CD4-positive, alpha-beta memory T cell (primary cell): ENCODE measurements around the gene BSN. TPM values are rescaled to one million over a fixed set of nuclear protein-coding genes. Genes with fewer than 3 reads are reported as not detected.
A peak's percentile ranks its signal among the peaks of the same experiment; 100 is the strongest.

Experiments used
- CTCF ChIA-PET: fragments of 350-600 bp; sonication (Branson Sonifier 250); formaldehyde crosslinking; loops from one replicate; lab custom pipeline; 2021; ENCODE audit warnings: inconsistent platforms; ENCODE audit not compliant: partially characterized antibody; lab: Charles Lee
- POLR2A ChIA-PET: fragments of 350-600 bp; sonication (Branson Sonifier 250); formaldehyde crosslinking; loops from one replicate; lab custom pipeline; 2021; ENCODE audit not compliant: partially characterized antibody; lab: Charles Lee
- DNase-seq, 5 donors: peaks; one replicate each; pipeline versions ENCODE4 v3.0.0 to v3.0.0-alpha.2; 2020 to 2022; ENCODE audit warnings: mixed read lengths in 1 of 5
- H3K27ac ChIP-seq: one replicate; pipeline ENCODE4 v1.7.0; 2013; ENCODE audit warnings: low read depth, low read length
- H3K27me3 ChIP-seq: 2 replicates; pipeline ENCODE4 v1.7.0; 2013; ENCODE audit warnings: mild to moderate bottlenecking, low read length, moderate library complexity; ENCODE audit not compliant: insufficient read depth
- H3K36me3 ChIP-seq: 2 replicates; pipeline ENCODE4 v1.7.0; 2013; ENCODE audit warnings: mild to moderate bottlenecking, low read length, moderate library complexity; ENCODE audit not compliant: insufficient read depth
- H3K4me1 ChIP-seq: 2 replicates; pipeline ENCODE4 v1.7.0; 2013; ENCODE audit warnings: mild to moderate bottlenecking, low read length, moderate library complexity; ENCODE audit not compliant: insufficient read depth
- H3K4me3 ChIP-seq, 2 donors: one replicate each; pipeline ENCODE4 v1.7.0; 2013; ENCODE audit warnings: low read length in 2 of 2, mild to moderate bottlenecking in 1 of 2
- H3K9me3 ChIP-seq, 2 donors: one replicate each; pipeline ENCODE4 v1.7.0; 2013; ENCODE audit warnings: low read length in 2 of 2, control low read depth in 1 of 2; ENCODE audit not compliant: control insufficient read depth in 1 of 2
- H3K27ac Mint-ChIP-seq, 7 donors: one replicate each; pipeline ENCODE4 v1.8.0; 2020 to 2021; ENCODE audit warnings: mixed read lengths in 7 of 7, mild to moderate bottlenecking in 6 of 7, inconsistent platforms in 3 of 7, moderate library complexity in 3 of 7
- H3K27me3 Mint-ChIP-seq, 2 donors: one replicate each; pipeline ENCODE4 v1.8.0; 2020 to 2021; ENCODE audit warnings: mixed read lengths in 2 of 2
- H3K36me3 Mint-ChIP-seq, 2 donors: one replicate each; pipeline ENCODE4 v1.8.0; 2020 to 2021; ENCODE audit warnings: mixed read lengths in 2 of 2, inconsistent platforms in 1 of 2, mild to moderate bottlenecking in 1 of 2
- H3K4me1 Mint-ChIP-seq, 4 donors: one replicate each; pipeline ENCODE4 v1.8.0; 2020 to 2021; ENCODE audit warnings: mixed read lengths in 4 of 4, mild to moderate bottlenecking in 1 of 4
- H3K4me3 Mint-ChIP-seq, 8 donors: one replicate each; pipeline ENCODE4 v1.8.0; 2020 to 2021; ENCODE audit warnings: mixed read lengths in 8 of 8, mild to moderate bottlenecking in 7 of 8, moderate library complexity in 6 of 8, inconsistent platforms in 3 of 8
- H3K9me3 Mint-ChIP-seq, 8 donors: one replicate each; pipeline ENCODE4 v1.8.0; 2020 to 2021; ENCODE audit warnings: mixed read lengths in 8 of 8, mild to moderate bottlenecking in 5 of 8, inconsistent platforms in 3 of 8, moderate library complexity in 1 of 8
- intact Hi-C: fragments of 100-400 bp; cut with micrococcal nuclease; formaldehyde crosslinking; loops from one replicate; pipeline ENCODE4 v1.15.1; 2023
- polyA plus RNA-seq, 2 donors: library from polyadenylated mRNA; unstranded; fragments of 300-500 nt; fragmentation: Illumina TruSeq; gene quantifications; one replicate each; pipeline ENCODE4 v1.2.3, GENCODE V29; 2021
- total RNA-seq, 2 experiments: library from RNA; stranded (reverse); gene quantifications; one replicate each; pipeline ENCODE4 v1.2.3, GENCODE V29; 2021

The BSN gene
- total and polyA plus RNA-seq, 4 experiments from 2014 or later: 0.01 to 0.15 (median 0.06) TPM; not detected in 1

- H3K4me3 ChIP-seq: no peak overlapping the region
- H3K4me1 ChIP-seq: no peaks in the 10 kb centered on the region
- H3K27ac Mint-ChIP-seq: no peak overlapping the region
- ChIA-PET CTCF (no interaction called here), POLR2A (no interaction called here)
- no peaks in the 10 kb centered on the region for H3K4me1 Mint-ChIP-seq
- no peak overlapping the region for H3K4me3 Mint-ChIP-seq
- H3K9me3 Mint-ChIP-seq: no peaks in the 10 kb centered on the region
- H3K27me3 ChIP-seq: no peaks in the 10 kb centered on the region
- intact Hi-C loops: no loop called here
- H3K36me3 ChIP-seq: no peaks in the 10 kb centered on the region
- DNase-seq: no peak
- no peaks in the 10 kb centered on the region for H3K9me3 ChIP-seq
- no peaks in the 10 kb centered on the region for H3K27me3 Mint-ChIP-seq
- H3K27ac ChIP-seq: no peak overlapping the region
- H3K36me3 Mint-ChIP-seq: no peaks in the 10 kb centered on the region
Measured at GRCh38 chr3:49644684-49645083, 90.4 kb downstream of the BSN start.

- H3K27me3 Mint-ChIP-seq: no peaks in the 10 kb centered on the region
- H3K4me1 Mint-ChIP-seq: no peaks in the 10 kb centered on the region
- Histone ChIP-seq H3K36me3 (no peaks in the 10 kb centered on the region), H3K4me1 (no peaks in the 10 kb centered on the region), H3K9me3 (no peaks in the 10 kb centered on the region), H3K4me3 (no peak overlapping the region), H3K27me3 (no peaks in the 10 kb centered on the region), H3K27ac (no peak overlapping the region)
- H3K36me3 Mint-ChIP-seq: no peaks in the 10 kb centered on the region
- no peak for DNase-seq
- H3K27ac Mint-ChIP-seq: no peak overlapping the region
- H3K4me3 Mint-ChIP-seq: no peak overlapping the region
- intact Hi-C loops: no loop called here
- POLR2A ChIA-PET: no interaction called here
- no peaks in the 10 kb centered on the region for H3K9me3 Mint-ChIP-seq
- CTCF ChIA-PET: no interaction called here
Measured at GRCh38 chr3:49646236-49646635, 92.0 kb downstream of the BSN start.

GRCh38 chr3:49647741-49648140 lies 93.5 kb downstream of the BSN start:
- H3K27me3 ChIP-seq: no peaks in the 10 kb centered on the region
- Mint-ChIP-seq H3K27ac (no peak overlapping the region), H3K27me3 (no peaks in the 10 kb centered on the region), H3K4me3 (no peak overlapping the region), H3K36me3 (no peaks in the 10 kb centered on the region), H3K9me3 (no peaks in the 10 kb centered on the region), H3K4me1 (no peaks in the 10 kb centered on the region)
- H3K4me3 ChIP-seq: no peak overlapping the region
- ChIA-PET POLR2A (no interaction called here), CTCF (interaction anchor here (1.9 kb wide), 1 partner anchor 108 kb away, joined by 4 read pairs; no protein-coding TSS in a partner anchor)
- no peak overlapping the region for H3K27ac ChIP-seq
- no peak for DNase-seq
- H3K9me3 ChIP-seq: no peaks in the 10 kb centered on the region
- H3K4me1 ChIP-seq: no peaks in the 10 kb centered on the region
- no peaks in the 10 kb centered on the region for H3K36me3 ChIP-seq
- intact Hi-C loops: no loop called here

GRCh38 chr3:49648354-49649019 lies 94.2 kb downstream of the BSN start:
- H3K4me1 Mint-ChIP-seq: no peaks in the 10 kb centered on the region
- H3K27ac Mint-ChIP-seq: no peak overlapping the region
- H3K9me3 Mint-ChIP-seq: no peaks in the 10 kb centered on the region
- Histone ChIP-seq H3K36me3 (no peaks in the 10 kb centered on the region), H3K27ac (no peak overlapping the region), H3K4me1 (no peaks in the 10 kb centered on the region), H3K27me3 (no peaks in the 10 kb centered on the region), H3K4me3 (no peak overlapping the region), H3K9me3 (no peaks in the 10 kb centered on the region)
- ChIA-PET POLR2A (no interaction called here), CTCF (interaction anchor here (1.9 kb wide), 1 partner anchor 109 kb away, joined by 4 read pairs; no protein-coding TSS in a partner anchor)
- intact Hi-C loops: no loop called here
- no peak overlapping the region for H3K4me3 Mint-ChIP-seq
- no peak for DNase-seq
- H3K27me3 Mint-ChIP-seq: no peaks in the 10 kb centered on the region
- H3K36me3 Mint-ChIP-seq: no peaks in the 10 kb centered on the region

GRCh38 chr3:49649576-49649975 lies 95.3 kb downstream of the BSN start:
- ChIA-PET CTCF (interaction anchor here (1.9 kb wide), 1 partner anchor 110 kb away, joined by 4 read pairs; no protein-coding TSS in a partner anchor), POLR2A (no interaction called here)
- no peak overlapping the region for H3K4me3 Mint-ChIP-seq
- H3K9me3 ChIP-seq: no peaks in the 10 kb centered on the region
- H3K9me3 Mint-ChIP-seq: no peaks in the 10 kb centered on the region
- intact Hi-C loops: no loop called here
- H3K36me3 ChIP-seq: no peaks in the 10 kb centered on the region
- H3K4me1 Mint-ChIP-seq: no peaks in the 10 kb centered on the region
- H3K27ac ChIP-seq: no peak overlapping the region
- H3K36me3 Mint-ChIP-seq: no peaks in the 10 kb centered on the region
- no peaks in the 10 kb centered on the region for H3K4me1 ChIP-seq
- H3K27me3 Mint-ChIP-seq: no peaks in the 10 kb centered on the region
- H3K27me3 ChIP-seq: no peaks in the 10 kb centered on the region
- H3K4me3 ChIP-seq: no peak overlapping the region
- no peak for DNase-seq
- H3K27ac Mint-ChIP-seq: no peak overlapping the region

GRCh38 chr3:49650177-49650576 lies 95.9 kb downstream of the BSN start:
- Histone ChIP-seq H3K36me3 (no peaks in the 10 kb centered on the region), H3K4me1 (no peaks in the 10 kb centered on the region), H3K9me3 (no peaks in the 10 kb centered on the region), H3K27me3 (no peaks in the 10 kb centered on the region), H3K4me3 (no peak overlapping the region), H3K27ac (no peak overlapping the region)
- Mint-ChIP-seq H3K27me3 (no peaks in the 10 kb centered on the region), H3K36me3 (no peaks in the 10 kb centered on the region), H3K27ac (peak overlapping the region in 1 of 7 donors; percentile 1), H3K9me3 (no peaks in the 10 kb centered on the region), H3K4me3 (no peak overlapping the region), H3K4me1 (no peaks in the 10 kb centered on the region)
- intact Hi-C loops: no loop called here
- no peak for DNase-seq
- POLR2A ChIA-PET: no interaction called here
- CTCF ChIA-PET: no interaction called here

- Histone ChIP-seq H3K4me3 (no peak overlapping the region), H3K36me3 (no peaks in the 10 kb centered on the region), H3K27ac (no peak overlapping the region), H3K4me1 (no peaks in the 10 kb centered on the region), H3K9me3 (no peaks in the 10 kb centered on the region), H3K27me3 (no peaks in the 10 kb centered on the region)
- Mint-ChIP-seq H3K27me3 (no peaks in the 10 kb centered on the region), H3K4me3 (no peak overlapping the region), H3K36me3 (no peaks in the 10 kb centered on the region), H3K27ac (peak overlapping the region in 1 of 7 donors; percentile 1), H3K4me1 (no peaks in the 10 kb centered on the region), H3K9me3 (no peaks in the 10 kb centered on the region)
- ChIA-PET CTCF (no interaction called here), POLR2A (no interaction called here)
- intact Hi-C loops: no loop called here
- no peak for DNase-seq
Measured at GRCh38 chr3:49650637-49651036, 96.4 kb downstream of the BSN start.
